Epithelial cell of proximal tubule (primary cell): ENCODE data around the gene SLC25A1. TPM values are rescaled to one million over a fixed set of nuclear protein-coding genes. Genes with fewer than 3 reads are reported as not detected.

ENCODE experiments used
- DNase-seq: peaks from one replicate; pipeline ENCODE4 v3.0.0-alpha.2; 2011; ENCODE audit warnings: low read depth
- H3K4me3 ChIP-seq: 2 replicates; pipeline ENCODE4 v1.5.1; 2011; ENCODE audit warnings: low read depth, mild to moderate bottlenecking, low read length
- CTCF ChIP-seq: conservative IDR thresholded peaks from 2 replicates; pipeline ENCODE4 v1.5.1; 2012; ENCODE audit warnings: low read depth, mild to moderate bottlenecking, low read length
- total RNA-seq: library from RNA; depleted of rRNA; stranded (reverse); fragments of >200 nt; gene quantifications from 2 replicates; pipeline ENCODE4 v1.2.3, GENCODE V29; 2015

The SLC25A1 gene
- total RNA-seq, 1 donor from 2014 or later: 168 TPM

GRCh38 chr22:19139001-19139356, 39.6 kb downstream of the SLC25A1 start:
- no peak for TF ChIP-seq CTCF
- no peak overlapping the region for H3K4me3 ChIP-seq
- DNase-seq: no peak

GRCh38 chr22:19138217-19139000, 40.1 kb downstream of the SLC25A1 start:
- H3K4me3 ChIP-seq: no peak overlapping the region
- TF ChIP-seq CTCF: no peak
- no peak for DNase-seq

- DNase-seq: no peak
- no peak overlapping the region for H3K4me3 ChIP-seq
- no peak for TF ChIP-seq CTCF
These were observed 40.9 kb downstream of the SLC25A1 start for GRCh38 chr22:19137384-19138216.

- TF ChIP-seq CTCF: no peak
- no peak overlapping the region for H3K4me3 ChIP-seq
- no peak for DNase-seq
These were observed 41.6 kb downstream of the SLC25A1 start for GRCh38 chr22:19136915-19137314.

- H3K4me3 ChIP-seq: no peak overlapping the region
- DNase-seq: no peak
- TF ChIP-seq CTCF: no peak
These were observed 43.7 kb downstream of the SLC25A1 start for GRCh38 chr22:19134874-19135273.

GRCh38 chr22:19134176-19134831, 44.2 kb downstream of the SLC25A1 start:
- no peak for TF ChIP-seq CTCF
- DNase-seq: no peak
- no peak overlapping the region for H3K4me3 ChIP-seq
